Measurements from ENCODE around the gene EP300.
"Not testable (repeated sequence)": the region's sequence is repeated elsewhere in the genome, so short reads cannot be mapped to it uniquely, and the experiment has no call there.

The EP300 gene

GRCh38 chr22:41152902-41153301, 60.5 kb downstream of the EP300 start:
- no peak for DNase-seq (ENCODE audit: low spot score)

- DNase-seq (ENCODE audit: low spot score) = no peak
Observed at GRCh38 chr22:41157083-41157482, 64.7 kb downstream of the EP300 start.

DNA sequence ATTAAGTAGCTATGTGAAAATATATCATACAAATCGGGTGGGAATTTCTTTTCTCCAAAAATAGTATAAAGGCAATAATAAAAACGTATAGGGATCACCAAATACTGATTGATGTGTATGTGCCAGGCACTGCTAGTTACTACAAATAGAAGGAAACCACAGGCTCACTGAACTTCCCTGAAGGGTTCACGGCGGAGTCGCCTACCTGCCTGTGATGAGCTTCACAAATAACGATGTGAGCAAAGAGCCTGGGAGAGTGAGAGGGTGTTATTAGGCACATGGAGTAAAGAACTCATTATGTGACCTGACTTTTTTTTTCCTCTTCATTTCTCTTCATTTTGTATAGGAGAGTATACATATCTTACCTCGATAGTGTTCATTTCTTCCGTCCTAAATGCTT, 76.8 kb downstream of the EP300 start:
- no peak for DNase-seq (ENCODE audit: low spot score)

- DNase-seq (ENCODE audit: low spot score) = no peak
Observed at GRCh38 chr22:41171996-41172395, 79.6 kb downstream of the EP300 start.

- DNase-seq (ENCODE audit: low spot score) = no peak
Observed at GRCh38 chr22:41175546-41175945, 83.2 kb downstream of the EP300 start.

- DNase-seq (ENCODE audit: low spot score) = no peak
Observed at GRCh38 chr22:41177040-41177621, 84.7 kb downstream of the EP300 start.

DNA sequence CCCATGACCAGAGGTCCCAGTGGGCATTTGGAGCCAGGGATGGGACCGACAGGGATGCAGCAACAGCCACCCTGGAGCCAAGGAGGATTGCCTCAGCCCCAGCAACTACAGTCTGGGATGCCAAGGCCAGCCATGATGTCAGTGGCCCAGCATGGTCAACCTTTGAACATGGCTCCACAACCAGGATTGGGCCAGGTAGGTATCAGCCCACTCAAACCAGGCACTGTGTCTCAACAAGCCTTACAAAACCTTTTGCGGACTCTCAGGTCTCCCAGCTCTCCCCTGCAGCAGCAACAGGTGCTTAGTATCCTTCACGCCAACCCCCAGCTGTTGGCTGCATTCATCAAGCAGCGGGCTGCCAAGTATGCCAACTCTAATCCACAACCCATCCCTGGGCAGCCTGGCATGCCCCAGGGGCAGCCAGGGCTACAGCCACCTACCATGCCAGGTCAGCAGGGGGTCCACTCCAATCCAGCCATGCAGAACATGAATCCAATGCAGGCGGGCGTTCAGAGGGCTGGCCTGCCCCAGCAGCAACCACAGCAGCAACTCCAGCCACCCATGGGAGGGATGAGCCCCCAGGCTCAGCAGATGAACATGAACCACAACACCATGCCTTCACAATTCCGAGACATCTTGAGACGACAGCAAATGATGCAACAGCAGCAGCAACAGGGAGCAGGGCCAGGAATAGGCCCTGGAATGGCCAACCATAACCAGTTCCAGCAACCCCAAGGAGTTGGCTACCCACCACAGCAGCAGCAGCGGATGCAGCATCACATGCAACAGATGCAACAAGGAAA, 85.4 kb downstream of the EP300 start:
- no peak for DNase-seq (ENCODE audit: low spot score)

DNA sequence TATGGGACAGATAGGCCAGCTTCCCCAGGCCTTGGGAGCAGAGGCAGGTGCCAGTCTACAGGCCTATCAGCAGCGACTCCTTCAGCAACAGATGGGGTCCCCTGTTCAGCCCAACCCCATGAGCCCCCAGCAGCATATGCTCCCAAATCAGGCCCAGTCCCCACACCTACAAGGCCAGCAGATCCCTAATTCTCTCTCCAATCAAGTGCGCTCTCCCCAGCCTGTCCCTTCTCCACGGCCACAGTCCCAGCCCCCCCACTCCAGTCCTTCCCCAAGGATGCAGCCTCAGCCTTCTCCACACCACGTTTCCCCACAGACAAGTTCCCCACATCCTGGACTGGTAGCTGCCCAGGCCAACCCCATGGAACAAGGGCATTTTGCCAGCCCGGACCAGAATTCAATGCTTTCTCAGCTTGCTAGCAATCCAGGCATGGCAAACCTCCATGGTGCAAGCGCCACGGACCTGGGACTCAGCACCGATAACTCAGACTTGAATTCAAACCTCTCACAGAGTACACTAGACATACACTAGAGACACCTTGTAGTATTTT, 86.1 kb downstream of the EP300 start:
- no peak for DNase-seq (ENCODE audit: low spot score)

DNA sequence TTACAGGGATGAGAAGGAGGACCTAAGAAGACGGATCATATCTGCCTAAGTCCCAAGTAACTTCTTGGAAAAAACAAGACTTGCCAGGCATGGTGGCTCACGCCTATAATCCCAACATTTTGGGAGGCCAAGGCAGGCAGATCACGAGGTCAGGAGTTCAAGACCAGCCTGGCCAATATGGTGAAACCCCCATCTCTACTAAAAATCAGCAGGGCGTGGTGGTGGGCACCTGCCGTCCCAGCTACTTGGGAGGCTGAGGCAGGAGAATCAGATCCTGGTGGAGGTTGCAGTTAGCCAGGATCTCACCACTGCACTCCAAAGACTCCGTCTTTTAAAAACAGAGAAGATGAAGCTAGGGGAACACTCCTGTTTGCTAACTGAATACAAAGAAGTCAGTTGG, 88.0 kb downstream of the EP300 start:
- not testable (repeated sequence) for DNase-seq (ENCODE audit: low spot score)

DNA sequence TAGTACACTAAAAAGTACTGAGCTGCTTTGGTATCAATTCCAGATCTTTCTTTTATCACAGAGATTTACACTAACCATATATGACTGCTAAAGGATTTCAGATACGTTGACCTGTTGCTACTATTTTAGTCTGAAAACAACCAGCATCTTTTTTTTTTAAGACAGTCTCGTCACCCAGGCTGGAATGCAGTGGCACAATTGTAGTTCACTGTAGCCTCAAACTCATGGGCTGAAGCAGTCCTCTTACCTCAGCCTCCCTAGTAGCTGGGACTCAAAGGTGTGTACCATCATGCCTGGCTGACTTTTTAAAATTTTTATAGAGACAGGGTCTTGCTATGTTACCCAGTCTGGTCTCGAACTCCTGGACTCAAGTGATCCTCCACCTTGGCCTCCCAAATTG, 88.5 kb downstream of the EP300 start:
- DNase-seq (ENCODE audit: low spot score) = no peak

DNA sequence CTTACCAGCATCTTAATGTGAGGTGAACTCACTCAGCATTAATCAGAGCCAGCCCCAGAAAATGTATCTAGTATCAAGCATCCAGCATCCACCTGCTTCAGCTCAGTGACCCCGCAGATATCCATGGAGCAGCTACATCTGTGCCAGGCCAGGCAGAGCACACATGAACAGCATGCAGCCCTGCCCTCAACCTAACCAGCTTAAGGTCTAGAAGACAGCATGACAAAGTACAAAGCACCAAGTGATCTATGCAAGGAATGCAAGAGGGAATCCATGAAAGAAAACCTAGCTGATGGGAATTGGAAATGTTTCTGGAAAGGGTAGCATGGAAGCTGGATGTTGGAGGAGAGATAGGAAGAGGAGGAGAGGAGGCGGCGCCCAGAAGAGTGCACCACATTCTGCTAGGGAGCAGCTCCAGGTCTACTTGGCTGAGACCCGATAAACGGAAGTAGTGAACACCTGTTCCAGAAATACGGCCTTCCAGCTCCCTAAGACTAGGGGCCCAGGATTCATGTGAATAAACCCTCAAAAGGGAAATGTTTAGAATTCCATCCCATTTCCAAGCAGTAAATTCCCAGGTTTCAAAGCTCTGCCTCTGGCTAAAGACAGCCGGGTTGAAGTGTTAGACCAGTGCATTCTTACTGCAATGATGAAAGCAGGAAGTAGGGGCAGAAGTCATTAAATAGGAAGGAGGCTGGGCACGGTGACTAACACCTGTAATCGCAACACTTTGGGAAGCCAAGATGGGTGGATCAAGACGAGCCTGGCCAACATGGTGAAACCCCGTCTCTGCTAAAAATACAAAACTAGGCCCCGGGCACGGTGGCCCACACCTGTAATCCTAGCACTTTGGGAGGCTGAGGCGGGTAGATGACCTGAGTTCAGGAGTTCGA, 89.2 kb downstream of the EP300 start:
- DNase-seq (ENCODE audit: low spot score) = no peak

DNA sequence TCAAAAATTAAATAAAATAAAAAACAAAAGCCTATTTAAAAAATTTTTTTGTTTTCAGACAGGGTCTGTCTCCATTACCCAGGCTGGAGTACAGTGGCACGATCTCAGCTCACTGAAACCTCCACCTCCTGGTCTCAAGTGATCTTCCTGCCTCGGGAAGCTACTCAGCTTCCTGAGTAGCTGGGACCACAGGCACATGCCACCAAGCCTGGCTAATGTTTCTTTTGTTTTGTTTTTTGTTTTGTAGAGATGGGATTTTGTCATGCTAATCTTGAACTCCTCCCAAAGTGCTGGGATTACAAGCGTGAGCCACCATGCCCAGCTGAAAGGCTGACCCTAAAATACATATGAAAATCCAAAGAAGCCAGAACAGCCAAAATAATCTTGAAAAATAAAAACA, 92.3 kb downstream of the EP300 start:
- no peak for DNase-seq (ENCODE audit: low spot score)

GRCh38 chr22:41191467-41191866, 99.1 kb downstream of the EP300 start:
- DNase-seq (ENCODE audit: low spot score) = no peak

GRCh38 chr22:41193829-41194228, 101.4 kb downstream of the EP300 start:
- no peak for DNase-seq (ENCODE audit: low spot score)

- DNase-seq (ENCODE audit: low spot score) = peak; percentile 70
Observed at GRCh38 chr22:41197038-41197972, 104.9 kb downstream of the EP300 start.

- DNase-seq (ENCODE audit: low spot score) = peak; percentile 45
Observed at GRCh38 chr22:41198027-41198580, 105.7 kb downstream of the EP300 start.

- DNase-seq (ENCODE audit: low spot score) = no peak
Observed at GRCh38 chr22:41201141-41201540, 108.7 kb downstream of the EP300 start.

DNA sequence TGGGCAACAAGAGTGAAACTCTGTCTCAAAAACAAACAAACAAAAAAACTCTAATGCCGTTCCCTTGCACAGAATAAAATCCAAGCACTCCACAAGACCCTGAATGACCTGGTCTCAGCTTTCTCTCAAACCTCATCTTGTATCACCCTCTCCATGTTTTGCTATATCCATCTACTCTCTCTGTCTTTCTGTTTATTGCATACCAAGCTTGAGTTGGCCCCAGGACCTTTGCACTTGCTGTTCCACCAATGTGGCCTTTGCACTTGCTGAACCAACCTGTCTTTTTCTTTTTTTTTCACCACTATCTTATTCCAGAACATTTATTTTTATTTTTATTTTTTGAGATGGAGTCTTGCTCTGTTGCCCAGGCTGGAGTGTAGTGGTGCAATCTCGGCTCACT, 110.7 kb downstream of the EP300 start:
- DNase-seq (ENCODE audit: low spot score) = no peak

DNA sequence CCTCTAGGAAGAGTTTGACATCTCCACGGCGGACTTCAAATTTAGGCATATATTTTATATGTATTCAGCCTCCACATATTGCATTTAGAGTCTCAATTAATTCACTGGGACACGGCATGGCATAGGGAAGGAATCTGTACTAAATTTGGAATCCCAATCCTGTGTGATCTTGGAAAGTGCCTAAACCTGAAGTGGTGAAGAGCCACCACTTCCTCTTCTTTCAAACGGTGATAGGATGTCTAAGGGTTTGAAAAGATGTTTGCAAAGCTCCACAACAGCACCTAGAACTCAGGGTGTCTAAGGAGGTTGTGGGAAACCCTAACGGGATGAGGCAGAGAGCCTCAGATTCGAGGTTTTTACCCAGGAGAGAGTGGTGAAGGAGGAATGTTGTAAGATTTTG, 111.7 kb downstream of the EP300 start:
- no peak for DNase-seq (ENCODE audit: low spot score)

DNA sequence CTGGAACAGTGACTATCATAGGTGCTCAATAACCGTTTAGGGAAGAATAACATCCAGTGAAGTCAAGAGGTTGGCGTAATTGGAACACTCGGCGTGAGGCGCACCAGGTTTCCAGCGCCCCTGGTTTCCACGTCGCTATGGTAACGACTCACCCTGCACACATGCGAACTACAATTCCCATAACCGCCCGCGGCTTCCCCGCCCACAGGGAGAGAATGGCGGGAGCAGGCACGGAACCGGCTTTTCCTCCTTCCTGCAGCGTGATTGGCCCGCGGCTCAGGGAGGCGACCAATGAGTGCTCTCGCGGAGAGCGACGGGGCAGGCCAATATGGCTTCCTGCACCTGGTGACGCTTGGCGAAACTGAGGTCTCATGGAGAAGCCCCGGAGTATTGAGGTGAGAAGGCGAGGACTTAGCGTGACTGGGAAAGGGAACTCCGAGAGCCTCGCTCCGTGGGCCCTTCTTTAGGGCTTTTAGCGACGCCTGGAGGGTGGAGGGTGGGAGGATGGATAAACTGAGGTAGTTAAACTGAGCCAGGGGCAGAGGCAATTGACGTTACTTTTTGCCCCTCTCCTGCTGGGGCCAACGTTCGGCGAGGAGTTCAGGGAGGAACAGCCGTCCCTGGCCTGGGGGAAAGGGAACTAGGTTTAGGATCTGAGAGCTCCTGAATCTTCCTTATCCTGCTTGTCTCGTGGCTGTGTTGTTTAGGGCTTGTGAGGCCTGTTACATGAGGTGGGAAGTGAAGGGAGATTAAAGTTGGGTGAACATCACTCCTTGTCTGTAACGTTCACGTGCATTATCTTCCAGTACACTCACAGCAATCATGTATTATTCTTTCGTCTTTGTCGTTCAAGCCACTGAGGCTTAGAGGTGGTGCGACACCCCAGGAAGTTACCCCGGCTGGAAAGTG, 112.9 kb downstream of the EP300 start, which contains the start of gene L3MBTL2:
Gene L3MBTL2 (plus strand): TSS at position 321 of the 909 bp plus-strand sequence. CDS start 51 bp downstream, at position 372.
- DNase-seq (ENCODE audit: low spot score) = peak; percentile 100
